ENCODE measurements around the gene NXPH4. TPM values are rescaled to one million over a fixed set of nuclear protein-coding genes. Genes with fewer than 3 reads are reported as not detected.

NXPH4 gene
- total RNA-seq, 1 donor from 2014 or later = not detected

- no peak for DNase-seq (ENCODE audit: low spot score)
These were observed 14.9 kb downstream of the NXPH4 start for GRCh38 chr12:57231276-57232021.

- no peak for DNase-seq (ENCODE audit: low spot score)
These were observed 15.7 kb downstream of the NXPH4 start for GRCh38 chr12:57232156-57232756.

- DNase-seq (ENCODE audit: low spot score) = no peak
These were observed 17.0 kb downstream of the NXPH4 start for GRCh38 chr12:57233357-57234232.

- DNase-seq (ENCODE audit: low spot score) = no peak
These were observed 17.6 kb downstream of the NXPH4 start for GRCh38 chr12:57234233-57234570.

GRCh38 chr12:57234571-57235016 lies 18.0 kb downstream of the NXPH4 start:
- no peak for DNase-seq (ENCODE audit: low spot score)

- DNase-seq (ENCODE audit: low spot score) = no peak
These were observed 18.6 kb downstream of the NXPH4 start for GRCh38 chr12:57235017-57235727.

GRCh38 chr12:57235728-57236131 lies 19.1 kb downstream of the NXPH4 start:
- no peak for DNase-seq (ENCODE audit: low spot score)

GRCh38 chr12:57236201-57236924 lies 19.8 kb downstream of the NXPH4 start:
- DNase-seq (ENCODE audit: low spot score) = no peak

GRCh38 chr12:57236925-57237595 lies 20.5 kb downstream of the NXPH4 start:
- no peak for DNase-seq (ENCODE audit: low spot score)

- no peak for DNase-seq (ENCODE audit: low spot score)
These were observed 21.0 kb downstream of the NXPH4 start for GRCh38 chr12:57237596-57237931.

- no peak for DNase-seq (ENCODE audit: low spot score)
These were observed 21.6 kb downstream of the NXPH4 start for GRCh38 chr12:57237932-57238853.

GRCh38 chr12:57238854-57239554 lies 22.4 kb downstream of the NXPH4 start:
- DNase-seq (ENCODE audit: low spot score) = peak; percentile 89

GRCh38 chr12:57239587-57240065 lies 23.0 kb downstream of the NXPH4 start:
- no peak for DNase-seq (ENCODE audit: low spot score)

GRCh38 chr12:57240066-57240921 lies 23.7 kb downstream of the NXPH4 start:
- no peak for DNase-seq (ENCODE audit: low spot score)

GRCh38 chr12:57240926-57241401 lies 24.4 kb downstream of the NXPH4 start:
- no peak for DNase-seq (ENCODE audit: low spot score)

GRCh38 chr12:57241402-57242310 lies 25.1 kb downstream of the NXPH4 start:
- no peak for DNase-seq (ENCODE audit: low spot score)

- DNase-seq (ENCODE audit: low spot score) = no peak
These were observed 25.7 kb downstream of the NXPH4 start for GRCh38 chr12:57242329-57242690.

All from ureter (tissue), 1 donor.